GM19324 (cell line): ENCODE results near the gene NID2.

Experiments
- ATAC-seq: cut with Tn5 transposase; IDR thresholded peaks from one replicate; pipeline ENCODE4 v1.9.1; 2021; ENCODE audit warnings: mild to moderate bottlenecking, moderate library complexity; ENCODE audit not compliant: unreplicated experiment, low FRiP score

The NID2 gene

DNA sequence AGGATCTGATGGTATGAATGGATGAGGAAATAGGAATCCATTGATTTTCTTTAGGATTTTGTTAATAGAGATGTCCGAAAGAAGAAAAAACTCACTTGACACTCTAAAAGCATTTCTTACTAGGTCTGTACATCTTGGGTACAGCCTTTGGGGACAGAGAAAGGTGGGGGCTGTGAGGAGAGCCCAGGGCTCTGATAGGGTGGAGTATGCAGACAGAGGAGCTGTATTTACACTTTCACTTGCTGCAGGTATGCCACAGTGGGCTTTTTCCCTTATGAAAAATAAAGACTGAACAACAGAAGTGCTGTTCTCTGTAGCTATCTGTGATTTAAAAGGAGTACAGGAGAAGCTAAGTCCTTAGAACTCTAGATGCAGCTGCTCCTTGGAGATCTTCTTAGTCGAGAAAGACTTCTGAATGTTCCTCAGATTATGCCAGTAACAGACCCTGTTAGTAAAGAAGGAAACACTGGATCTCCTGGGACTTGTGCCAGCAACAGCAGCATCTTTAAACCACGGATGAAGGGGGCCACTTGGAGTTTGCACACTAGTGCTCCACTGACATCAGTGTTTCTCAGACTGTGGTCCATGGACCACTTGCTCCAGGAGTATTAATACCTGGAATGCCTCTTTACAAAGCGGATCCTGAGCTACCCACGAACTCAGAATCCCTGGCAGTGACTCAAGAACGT, 98.9 kb downstream of the NID2 start:
- ATAC-seq = no peak

DNA sequence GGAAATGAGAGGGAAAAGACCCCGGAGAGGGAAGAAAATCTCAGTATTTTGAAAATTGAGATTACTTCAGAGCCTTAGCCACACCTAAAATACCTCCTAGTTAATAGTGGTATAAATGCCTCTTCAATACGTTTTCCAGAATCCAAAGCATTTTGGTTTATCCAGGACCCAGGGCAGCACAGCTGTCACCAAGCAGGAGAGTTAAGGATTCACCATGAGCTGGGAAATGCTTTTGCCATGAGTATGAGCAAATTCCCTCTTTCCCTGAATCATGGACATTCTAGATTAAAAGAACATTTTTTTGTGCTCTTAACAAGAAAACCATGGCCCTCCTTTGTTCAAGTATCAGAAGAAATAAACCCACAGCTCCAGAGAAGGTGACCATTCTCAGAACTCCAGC, 101.3 kb downstream of the NID2 start:
- ATAC-seq = no peak

DNA sequence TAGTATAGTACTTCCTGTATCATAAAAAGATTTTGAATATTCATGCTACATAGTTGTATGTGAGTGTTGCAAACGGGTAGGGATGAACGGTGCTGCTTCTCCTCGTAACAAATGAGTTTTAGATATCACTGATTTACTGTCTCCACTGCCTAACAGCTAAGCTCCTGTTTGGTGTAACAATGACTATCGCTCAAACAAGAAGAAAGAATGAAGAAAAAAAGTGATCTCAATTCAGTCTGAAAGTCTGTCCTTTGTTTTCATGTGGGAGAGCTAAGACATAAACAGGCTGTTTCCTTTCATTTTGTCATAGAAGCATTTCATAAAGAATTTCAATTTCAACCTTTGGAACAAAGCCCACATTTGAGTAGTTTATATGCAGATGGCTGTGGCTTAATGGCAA, 105.6 kb downstream of the NID2 start:
- ATAC-seq = no peak

DNA sequence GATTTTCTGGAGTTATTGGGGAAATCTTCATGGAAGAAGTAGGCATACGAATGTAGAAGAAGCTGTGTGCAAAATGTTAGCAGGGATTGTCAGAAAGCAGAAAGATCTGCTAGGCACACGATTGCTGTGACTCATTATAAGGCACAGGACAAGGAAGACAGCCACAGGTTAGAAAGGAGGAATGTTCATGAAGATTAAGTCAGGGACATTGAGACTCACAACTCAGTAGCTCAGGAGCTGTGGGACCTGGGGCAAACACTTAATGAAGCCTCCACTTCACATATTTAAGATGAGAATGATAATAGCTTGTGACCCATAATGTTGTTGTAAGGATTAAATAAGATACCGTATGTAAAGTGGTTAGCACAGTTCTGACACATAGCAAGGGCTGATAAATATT, 106.1 kb downstream of the NID2 start:
- ATAC-seq = no peak

DNA sequence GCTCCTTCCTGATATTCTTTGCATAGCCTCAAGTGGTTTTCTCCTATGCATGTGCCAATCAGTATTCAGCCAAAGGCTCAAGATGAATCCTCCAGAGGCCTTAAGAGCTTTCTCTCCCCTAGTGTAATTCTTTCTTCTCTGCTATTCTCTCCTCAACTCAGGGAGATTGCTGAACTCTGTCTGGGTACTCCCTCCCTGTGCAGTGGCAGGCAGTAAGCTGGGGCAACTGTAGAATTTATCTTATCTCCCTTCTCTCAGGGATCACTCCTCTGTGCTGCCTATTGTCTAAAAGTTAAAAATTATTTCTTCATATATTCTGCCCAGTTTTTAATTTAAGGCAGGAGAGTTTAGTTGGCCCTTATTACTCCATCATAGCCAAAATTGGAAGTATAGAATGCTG, 108.0 kb downstream of the NID2 start:
- ATAC-seq = no peak

DNA sequence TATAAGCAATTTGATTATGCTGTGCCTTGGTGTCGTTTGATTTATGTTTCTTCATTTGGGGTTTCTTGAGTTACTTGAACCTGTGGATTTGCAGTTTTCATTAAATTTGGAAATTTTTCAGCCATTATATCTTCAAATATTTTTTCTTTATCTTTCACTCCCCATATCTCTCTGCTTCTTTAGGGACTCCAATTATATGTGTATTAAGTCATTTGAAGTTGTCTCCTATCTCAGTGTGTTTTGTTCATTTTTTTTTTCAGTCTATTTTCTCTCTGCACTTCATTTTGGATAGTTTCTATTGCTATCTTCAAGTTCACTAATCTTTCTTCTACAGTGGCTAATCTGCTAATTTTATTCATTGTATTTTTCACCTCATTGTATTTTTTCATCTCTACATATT, 108.9 kb downstream of the NID2 start:
- ATAC-seq = no peak

DNA sequence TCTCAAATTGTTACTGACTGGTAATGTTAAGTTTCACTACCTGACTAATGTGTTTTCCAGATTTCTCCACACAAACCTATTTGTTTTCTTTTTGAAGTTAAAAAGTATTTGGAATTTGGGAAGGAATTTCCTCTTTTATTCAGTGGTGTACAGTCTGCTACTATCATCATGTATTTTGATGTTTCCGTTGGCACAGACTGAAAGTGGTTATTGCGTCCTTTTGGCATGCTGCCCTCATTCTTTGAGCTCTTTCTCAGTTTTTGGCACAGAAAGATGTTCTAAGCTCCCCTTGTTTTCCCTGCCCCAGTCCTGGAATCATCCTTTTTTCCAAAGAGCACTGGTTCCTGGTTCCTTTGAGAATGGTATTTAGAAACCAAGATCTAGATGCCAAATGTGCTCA, 110.9 kb downstream of the NID2 start:
- ATAC-seq = no peak
